HG02884 (cell line): ENCODE measurements around the gene DNASE1L3.
A peak's percentile ranks its signal among the peaks of the same experiment; 100 is the strongest.
"Not testable (repeated sequence)": the region's sequence is repeated elsewhere in the genome, so short reads cannot be mapped to it uniquely, and the experiment has no call there.

Source experiments
- ATAC-seq: cut with Tn5 transposase; IDR thresholded peaks from one replicate; pipeline ENCODE4 v1.9.1; 2021; ENCODE audit warnings: mild to moderate bottlenecking, moderate library complexity; ENCODE audit not compliant: unreplicated experiment

DNASE1L3 gene

DNA sequence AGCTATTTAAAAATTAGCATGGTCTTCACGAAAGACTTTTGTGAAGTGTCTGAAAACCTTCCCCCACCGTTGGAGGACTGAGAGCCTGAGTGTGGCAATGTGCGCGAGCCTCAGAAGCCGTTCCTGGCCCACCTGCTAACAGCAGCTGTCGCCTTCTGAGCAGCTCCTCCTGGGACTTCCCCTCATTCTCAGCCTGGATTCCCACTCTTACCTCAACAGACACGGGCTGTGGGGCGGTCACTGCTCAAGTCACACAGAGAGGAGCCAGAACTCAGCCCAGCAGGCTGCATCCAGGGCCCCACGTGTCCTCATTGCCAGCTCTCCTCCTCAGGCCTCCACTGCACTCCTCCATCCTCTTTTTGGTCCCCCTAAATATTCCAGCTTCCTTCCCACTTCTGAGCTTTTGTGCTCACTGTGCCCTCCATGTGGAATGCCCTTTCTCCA is 7.8 kb downstream of the DNASE1L3 start:
- peak; percentile 73 for ATAC-seq

DNA sequence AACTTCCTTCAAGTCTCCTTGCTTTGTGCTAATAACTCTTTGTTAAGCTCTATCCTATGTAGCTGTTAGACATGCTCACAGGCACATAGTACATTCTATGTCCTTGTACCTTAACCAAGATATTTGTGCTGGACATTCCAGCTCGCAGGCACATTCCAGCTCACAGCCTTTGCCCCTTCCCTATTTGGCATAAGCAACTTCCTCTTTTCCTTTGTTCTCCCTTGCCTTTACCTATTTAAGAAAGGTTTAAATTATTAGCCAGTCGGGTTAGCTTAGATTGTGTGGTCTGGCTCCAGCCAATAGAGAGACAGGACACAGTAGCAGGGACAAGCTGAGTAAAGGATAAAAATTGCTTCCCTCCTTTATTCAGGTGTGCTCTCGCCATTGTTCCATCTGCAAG is 9.3 kb downstream of the DNASE1L3 start:
- ATAC-seq: not testable (repeated sequence)

DNA sequence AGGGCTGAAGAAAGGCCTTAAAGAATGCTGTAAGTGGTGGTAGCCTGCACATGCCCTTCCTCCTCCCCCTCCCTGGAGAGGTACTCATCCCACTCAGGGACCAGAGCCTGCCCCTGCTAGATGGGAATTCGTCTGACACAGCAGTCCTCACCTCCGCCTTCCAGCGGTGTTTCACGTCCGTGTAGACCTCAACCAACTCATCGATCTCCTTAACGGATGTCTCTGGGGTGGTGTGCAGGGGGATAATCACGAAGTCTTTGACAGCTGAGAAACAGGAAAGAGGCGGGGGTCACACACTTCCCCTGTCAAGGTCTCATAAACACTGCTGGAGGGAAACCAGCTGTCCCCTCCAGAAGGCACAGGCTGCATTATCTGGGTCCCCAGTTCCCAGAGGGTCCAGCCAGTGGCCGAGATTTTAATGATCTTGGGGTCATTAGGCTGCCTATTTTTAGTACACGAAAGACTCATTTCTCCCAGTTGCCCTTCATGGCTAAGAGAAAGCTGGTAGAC is 9.9 kb downstream of the DNASE1L3 start:
- no peak for ATAC-seq

DNA sequence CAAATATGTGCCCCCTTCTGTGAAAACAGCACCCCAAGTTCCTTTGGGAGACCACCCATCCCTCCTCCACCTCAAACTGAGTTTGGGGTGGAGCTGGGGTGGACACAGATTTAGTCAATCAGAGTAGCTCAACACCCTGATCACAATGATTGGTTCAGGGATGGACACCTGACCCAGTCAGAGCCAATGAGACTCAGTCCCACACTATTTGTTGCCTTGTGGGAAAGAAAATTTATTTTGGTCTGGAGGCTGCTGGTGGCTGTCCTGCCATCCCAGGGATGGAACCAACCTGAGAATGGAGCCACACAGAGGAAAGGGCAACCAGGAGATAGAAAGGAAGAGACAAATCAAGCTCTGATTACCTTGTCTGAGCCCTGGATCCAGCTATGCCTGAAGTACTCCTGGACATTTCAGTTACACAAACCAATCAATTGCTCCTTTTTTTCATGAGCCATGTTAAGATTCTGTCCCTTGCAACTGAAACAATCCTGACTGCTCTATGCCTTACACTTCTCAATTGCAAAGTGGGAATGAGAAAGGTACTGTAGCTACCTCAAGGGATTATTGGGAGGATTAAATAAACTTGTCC is 10.6 kb downstream of the DNASE1L3 start:
- ATAC-seq: no peak

DNA sequence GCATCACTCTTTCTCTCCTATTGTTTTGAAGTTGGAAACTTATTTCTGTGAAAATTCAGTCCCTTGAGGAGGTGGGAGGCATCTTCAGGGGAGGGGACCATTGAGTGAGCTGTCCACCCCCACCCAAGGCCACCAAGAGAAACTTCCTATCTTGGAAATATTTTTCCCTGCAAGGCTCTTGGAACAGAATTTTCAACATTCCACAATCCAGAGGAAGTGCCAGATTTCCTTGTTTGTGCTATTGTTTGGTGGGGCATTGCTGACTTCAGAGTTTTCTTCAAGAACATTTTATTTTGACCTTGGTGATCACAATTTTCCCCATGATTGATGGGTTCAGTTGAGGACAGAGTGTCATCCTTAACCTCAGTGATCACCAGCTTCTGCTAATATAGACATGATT is 12.0 kb downstream of the DNASE1L3 start:
- ATAC-seq: no peak

DNA sequence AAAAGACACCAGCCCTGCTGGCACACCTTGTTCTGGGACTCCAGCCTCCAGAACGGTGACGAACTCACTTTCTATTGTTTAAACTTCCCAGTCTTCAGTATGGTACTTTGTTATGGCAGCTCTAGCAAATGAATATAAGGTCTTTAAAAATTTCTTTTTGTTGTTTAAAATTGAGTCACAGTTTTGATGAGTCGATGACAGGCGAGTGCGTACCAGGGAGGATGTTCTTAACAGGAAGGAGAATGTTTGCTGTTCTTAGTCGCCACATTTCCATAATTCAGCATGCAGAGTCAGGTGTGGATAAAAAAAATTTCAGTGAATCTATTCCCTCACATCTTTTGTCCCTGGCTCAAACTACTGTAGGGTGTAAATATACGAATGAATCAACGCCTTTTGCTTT is 12.4 kb downstream of the DNASE1L3 start:
- ATAC-seq: no peak

DNA sequence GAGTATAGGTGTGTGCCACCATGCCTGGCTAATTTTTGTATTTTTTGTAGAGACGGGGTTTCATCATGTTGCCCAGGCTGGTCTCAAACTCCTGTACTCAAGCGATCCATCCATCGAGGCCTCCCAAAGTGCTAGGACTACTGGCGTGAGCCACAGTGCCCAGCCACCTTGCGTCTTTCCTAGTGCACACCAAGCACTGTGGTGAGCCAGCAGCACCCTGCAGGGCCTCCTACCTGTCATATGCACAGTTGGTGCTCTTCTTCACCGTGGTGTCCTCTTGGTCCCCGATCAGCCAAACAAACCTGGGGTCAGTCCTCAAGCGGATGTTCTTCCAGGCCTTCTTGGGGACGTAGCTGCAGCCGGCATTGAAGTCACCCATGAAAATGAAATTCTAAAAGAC is 13.2 kb downstream of the DNASE1L3 start:
- no peak for ATAC-seq

DNA sequence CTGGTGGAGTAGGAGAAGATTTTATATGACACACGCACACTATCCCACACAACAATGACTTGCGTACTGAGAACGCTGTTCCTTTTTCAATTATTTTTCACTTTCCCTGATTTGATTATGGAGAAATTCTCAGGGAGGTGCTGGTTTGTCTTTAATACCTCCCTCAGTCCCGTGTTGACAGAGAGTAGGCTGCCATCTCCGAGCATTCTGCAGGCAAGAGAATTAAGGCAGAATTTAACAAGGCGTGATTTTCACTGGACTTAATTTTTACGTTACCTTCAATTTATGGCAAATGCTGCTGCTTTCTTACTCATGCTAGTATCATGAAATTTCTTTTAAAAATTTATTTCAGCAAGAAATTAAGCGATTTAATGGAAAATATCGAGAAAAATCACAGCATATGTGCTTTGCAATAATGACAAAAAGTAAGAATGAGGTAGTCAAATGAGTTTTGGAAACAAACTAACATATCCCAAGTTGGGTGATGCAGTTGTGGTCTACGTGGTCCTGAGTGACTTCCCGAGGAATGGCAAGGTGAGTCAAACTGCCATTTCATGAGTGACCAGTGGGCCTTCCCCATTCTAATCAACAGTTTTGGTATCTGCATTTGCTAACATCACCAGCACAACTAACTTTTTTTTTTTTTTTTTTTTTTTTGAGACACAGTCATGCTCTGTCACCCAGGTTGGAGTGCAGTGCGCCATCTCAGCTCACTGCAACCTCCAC is 16.9 kb downstream of the DNASE1L3 start:
- no peak for ATAC-seq

DNA sequence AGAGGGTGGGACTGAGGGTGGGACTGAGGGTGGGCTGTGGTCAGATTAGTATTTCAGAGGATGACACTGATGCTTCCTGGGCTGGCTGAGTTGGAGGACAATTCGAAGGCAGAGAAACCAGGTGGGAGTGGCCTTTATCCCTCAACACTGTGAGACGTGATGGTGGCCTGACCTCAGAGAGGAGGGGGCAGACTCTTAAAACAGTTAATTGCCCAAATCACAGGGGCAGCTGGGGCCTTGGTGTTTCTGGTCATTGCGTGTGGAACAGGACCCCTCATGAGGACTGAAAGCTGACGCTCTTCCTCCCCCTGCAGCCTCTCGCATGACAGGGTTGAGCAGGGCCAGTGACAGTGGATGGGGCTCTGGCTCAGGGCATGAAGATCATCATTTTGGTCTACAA is 18.7 kb downstream of the DNASE1L3 start:
- no peak for ATAC-seq

DNA sequence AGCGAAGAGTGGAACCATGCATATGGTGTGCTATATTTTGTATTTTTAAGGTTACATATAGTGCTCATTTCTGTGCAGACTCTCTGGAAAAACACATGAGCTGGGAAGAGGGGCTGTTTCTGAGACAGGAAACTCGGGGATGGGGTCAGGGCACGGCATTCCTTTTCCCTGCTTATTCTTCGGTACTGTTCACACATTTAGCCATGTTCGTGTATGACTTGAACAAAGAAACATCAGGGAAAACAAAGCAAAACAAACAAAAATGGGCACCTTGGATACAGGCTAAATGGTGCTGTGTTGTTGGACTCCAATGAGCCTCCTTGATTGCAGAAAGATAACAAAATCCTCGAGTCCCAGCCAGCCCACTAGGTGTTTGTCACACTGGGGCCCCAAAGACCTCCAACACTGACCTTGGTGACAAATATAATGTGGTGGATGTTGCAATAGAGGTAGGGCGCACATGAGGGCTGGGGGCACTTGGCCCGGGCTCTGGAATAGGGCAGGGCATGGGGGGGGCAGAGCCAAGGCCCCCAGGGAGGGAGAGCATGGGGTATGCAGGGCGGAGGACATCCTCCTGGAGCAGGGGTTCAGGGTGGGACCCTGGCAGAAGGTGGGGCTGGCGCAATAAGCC is 19.3 kb downstream of the DNASE1L3 start:
- ATAC-seq: no peak

DNA sequence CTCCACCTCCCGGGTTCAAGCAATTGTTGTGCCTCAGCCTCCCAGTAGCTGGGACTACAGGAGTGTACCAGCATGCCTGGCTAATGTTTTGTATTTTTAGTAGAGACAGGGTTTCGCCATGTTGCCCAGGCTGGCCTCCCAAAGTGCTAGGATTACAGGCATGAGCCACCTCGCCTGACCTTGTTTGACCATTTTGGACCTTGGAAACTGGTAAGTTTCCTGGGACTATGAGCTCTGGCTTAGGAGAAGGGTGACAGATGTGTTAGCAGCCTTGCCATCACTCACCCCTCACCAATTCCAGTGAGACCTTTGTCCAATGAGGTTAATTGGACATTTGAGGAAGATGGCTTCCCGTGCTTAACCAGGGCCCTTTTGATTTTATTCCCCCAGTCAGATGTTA is 19.9 kb downstream of the DNASE1L3 start:
- no peak for ATAC-seq

DNA sequence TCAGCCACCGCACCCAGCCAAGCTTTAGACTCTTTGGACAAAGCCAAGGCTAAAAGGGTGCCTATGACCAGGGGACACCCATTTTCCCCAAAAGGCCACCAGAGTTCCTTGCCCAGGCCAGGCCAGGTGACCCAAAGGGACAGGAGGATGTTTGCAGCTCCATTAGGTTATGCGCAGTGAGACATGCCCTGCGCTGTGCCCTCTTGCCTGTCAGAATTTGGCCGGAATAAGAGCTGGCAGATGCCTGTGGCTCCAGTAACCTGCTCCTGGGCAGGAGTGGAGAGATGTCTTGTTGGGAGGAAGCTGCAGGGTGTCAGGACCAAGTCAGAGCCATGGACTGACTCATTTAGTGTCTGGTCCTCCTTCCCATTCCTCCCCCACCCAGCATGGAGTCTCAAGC is 20.5 kb downstream of the DNASE1L3 start:
- no peak for ATAC-seq

DNA sequence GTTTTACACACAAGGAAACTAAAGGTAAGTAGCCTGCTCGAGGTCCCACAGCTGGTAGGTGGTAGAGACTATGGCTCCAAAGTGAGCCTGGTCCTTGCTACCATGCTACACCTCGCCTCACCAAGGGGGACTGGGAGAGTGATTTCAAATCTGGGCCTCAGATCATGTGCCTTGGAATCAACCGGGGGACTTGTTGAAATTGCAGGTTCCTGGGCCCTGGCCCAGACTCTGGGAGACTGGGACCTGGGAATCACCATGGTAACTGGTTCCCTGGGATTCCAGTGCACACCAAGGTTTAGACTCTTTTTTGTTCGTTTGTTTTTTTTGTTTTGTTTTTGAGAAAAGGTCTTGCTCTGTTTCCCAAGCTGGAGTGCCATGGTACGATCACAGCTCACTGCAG is 21.1 kb downstream of the DNASE1L3 start:
- no peak for ATAC-seq

DNA sequence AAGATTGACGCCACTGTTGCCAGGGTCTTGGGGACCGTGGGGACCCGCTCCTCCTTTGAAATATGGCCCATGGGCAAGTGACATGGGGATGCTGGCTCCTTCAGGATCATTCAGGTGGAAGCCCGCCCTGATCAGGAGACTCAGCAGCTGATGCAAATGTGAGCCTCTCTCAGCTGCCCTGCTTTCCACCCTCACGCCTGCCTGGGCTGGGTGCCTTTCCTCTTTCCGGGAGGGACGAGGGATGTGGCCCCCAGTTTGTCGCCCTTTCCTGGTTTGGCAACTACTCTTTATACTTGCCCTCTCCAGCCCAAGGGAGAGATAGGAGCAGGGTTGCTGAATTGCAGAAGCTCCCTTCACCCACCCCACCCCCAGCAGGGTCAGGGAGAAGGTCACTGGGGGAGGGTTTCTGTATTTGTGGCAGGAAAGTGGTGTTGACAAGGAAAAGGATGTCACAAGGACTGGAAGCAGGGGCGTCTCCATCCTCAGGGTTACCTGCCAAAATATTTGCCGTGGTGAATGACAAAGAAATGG is 21.8 kb downstream of the DNASE1L3 start:
- ATAC-seq: no peak

DNA sequence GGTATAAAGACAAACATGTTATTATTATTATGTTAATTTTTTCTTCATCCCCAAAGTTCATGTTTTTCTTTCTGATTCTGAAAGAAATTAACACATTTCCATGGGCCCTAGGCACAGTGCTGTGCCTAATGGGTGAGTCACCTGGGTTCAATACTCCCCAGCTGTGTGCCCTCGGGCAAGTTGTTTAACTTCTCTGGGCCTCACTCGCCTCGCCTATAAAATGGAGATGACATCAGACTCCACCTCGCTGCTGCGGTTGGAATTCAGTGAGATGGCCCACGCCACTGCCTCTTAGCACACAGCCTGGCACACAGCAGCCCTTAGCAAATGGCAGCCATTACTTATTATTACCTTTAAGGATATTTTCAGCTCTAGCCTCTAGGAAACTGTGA is 22.6 kb downstream of the DNASE1L3 start:
- no peak for ATAC-seq

DNA sequence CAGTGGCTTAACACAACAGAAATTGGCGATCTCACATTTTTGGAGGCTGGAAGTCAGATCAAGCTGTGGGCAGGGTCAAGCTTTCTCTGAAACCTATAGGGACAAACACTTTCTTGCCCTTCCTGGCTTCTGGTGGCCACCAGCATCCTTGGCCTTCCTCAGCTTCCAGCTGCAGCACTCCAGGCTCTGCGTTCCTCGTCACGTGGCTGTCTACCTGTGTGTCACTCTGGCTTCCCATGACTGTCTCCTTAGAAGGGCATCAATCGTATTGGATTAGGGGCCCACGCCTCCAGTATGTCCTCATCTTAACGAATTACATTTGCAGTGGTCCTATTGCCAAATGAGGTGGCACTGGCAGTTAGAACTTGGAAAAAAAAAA is 25.8 kb downstream of the DNASE1L3 start:
- ATAC-seq: no peak

DNA sequence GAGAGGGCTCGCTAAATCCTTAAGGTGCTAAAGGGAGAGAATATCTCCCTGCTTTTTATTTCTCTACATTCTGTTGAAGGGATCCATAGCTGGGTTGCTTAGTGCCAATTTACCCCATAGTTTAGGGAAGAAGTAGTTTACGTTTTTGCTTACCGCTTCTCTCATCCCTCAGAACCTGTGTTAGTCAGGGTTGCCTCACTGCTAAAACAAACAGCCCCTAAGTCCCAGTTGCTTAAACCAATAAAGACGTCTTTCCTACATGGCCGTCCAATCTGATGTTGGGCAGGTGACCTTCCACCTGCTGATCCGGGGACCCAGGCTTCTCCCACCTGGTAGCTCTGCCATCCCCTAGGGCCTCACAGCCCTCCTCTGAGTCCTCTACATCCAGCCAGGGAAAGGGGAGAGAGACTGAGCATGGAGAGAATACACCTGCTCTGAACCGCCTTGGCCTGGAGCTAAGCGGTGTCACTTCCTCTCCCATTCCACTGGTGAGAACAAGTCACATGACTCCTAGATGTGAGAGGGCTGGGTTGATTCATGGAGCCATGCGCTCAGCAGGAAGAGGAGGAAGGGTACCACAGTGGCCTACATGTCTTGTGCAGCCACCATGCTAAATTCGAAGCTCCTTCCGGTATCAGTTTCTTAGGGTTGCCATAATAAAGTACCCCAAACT is 26.3 kb downstream of the DNASE1L3 start:
- ATAC-seq: no peak

DNA sequence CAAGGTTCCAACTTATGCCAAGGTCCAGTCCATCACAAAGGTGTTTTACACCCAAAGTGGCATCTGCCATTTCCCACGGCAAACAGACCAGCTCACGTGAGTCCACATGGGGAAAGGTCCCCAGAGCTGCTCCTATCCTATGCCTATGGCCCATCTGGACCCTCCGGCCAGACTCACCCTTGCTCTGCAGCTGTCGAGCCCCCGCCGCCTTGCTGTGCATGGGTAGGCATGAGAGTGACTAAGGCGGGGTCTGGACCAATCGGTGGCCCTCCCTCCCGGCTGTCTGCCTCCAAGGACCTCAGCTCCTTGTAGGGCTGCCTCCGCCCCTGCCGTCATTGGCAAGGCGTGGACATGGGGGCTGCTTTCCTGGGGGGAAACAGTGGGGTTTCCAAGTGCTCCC is 26.9 kb downstream of the DNASE1L3 start:
- ATAC-seq: no peak

DNA sequence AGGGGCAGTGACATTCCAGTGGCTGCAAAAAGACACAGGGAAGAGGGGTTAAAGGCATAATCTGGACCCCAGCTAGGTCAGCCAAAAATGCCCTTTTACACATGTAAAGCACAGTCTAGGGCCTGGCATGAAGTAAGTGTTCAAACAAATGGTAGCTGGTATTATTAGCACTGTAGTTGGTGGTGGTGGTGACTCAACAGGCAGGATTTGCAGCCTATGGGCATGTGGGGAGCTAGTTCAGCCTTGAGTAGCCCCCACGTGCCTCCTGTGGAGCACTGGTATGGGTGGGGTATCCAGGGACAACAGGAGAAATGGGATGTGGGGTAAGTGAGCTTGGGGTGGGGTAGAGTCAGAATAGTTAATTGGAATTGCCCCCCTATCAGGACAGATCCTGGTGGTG is 27.6 kb downstream of the DNASE1L3 start:
- no peak for ATAC-seq

DNA sequence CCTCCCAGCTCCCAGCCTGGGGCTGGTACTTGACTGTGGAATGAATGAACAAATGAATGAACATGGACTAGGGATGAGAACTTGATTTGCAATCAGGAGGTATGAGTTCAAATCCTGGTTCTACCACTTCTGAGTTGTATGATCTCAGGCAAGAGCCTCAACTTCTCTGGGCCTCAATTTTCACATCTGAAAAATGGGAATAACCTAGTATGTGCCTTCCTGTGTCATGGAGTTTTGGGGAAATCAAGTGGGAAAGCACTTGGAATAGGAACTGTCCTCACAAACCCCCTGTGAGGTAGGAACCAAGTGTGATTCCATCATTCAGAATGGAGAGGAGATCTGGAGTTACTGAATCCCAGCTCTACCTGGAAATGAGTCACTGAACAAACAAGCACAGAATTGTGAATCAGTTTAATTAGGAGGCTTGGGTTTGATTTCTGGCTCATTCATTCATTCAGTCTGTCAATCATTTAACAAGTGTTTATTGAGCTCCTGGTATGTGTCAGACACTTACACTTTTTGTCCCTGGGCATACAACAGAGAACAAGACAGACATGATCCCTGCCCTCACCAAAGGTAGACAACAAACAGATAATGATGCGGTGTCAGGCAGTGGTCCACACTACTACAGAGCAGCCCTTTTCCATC is 29.7 kb downstream of the DNASE1L3 start:
- no peak for ATAC-seq
